ENCODE measurements around the gene LMCD1. TPM values are rescaled to one million over a fixed set of nuclear protein-coding genes. Genes with fewer than 3 reads are reported as not detected.

Gene LMCD1
- total RNA-seq, 1 experiment from 2014 or later: 46.0 TPM

DNA sequence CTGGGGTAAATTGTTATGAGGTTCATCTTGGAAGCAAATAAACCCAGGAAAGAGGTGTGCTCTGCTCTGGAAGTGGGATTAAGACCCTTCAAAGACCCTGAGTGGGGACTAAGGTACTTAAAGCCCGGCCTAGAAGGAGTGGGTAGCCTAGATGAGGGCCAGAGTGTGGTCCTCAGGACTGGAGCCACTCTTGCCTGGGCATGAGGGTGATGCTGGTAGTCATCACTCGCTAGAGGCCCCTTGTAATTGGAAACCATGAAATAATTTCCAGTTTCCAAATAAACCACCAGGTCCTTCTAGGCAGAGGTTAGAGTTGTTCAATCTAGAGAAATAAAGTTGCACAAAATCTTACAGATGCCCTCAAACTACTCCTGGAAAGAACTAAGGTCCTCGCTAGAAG is 15.2 kb upstream of the LMCD1 start:
- TF ChIP-seq, protein P1, sequence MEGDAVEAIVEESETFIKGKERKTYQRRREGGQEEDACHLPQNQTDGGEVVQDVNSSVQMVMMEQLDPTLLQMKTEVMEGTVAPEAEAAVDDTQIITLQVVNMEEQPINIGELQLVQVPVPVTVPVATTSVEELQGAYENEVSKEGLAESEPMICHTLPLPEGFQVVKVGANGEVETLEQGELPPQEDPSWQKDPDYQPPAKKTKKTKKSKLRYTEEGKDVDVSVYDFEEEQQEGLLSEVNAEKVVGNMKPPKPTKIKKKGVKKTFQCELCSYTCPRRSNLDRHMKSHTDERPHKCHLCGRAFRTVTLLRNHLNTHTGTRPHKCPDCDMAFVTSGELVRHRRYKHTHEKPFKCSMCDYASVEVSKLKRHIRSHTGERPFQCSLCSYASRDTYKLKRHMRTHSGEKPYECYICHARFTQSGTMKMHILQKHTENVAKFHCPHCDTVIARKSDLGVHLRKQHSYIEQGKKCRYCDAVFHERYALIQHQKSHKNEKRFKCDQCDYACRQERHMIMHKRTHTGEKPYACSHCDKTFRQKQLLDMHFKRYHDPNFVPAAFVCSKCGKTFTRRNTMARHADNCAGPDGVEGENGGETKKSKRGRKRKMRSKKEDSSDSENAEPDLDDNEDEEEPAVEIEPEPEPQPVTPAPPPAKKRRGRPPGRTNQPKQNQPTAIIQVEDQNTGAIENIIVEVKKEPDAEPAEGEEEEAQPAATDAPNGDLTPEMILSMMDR (IDR thresholded peaks at IDR 0.05; ENCODE audit: unreplicated experiment): no peak
- H3K4me1 Mint-ChIP-seq (ENCODE audit: low read depth, unreplicated experiment): peaks cover 16% of the 10 kb centered on the region
- no peak for DNase-seq
- CTCF ChIA-PET: no interaction called here
- intact Hi-C loops (cut with micrococcal nuclease; ENCODE audit: unreplicated experiment): no loop called here
- no peaks in the 10 kb centered on the region for H3K36me3 Mint-ChIP-seq (ENCODE audit: insufficient read depth, unreplicated experiment)
- no TSS peak for BruUV-seq (replicated peaks)
- H3K9me3 Mint-ChIP-seq (ENCODE audit: low read depth, unreplicated experiment): peaks cover 5% of the 10 kb centered on the region
- H3K4me3 Mint-ChIP-seq (ENCODE audit: low read depth, unreplicated experiment): no peak overlapping the region
- no peak overlapping the region for H3K27ac Mint-ChIP-seq (ENCODE audit: unreplicated experiment)
- H3K27me3 Mint-ChIP-seq (ENCODE audit: unreplicated experiment): no peaks in the 10 kb centered on the region

DNA sequence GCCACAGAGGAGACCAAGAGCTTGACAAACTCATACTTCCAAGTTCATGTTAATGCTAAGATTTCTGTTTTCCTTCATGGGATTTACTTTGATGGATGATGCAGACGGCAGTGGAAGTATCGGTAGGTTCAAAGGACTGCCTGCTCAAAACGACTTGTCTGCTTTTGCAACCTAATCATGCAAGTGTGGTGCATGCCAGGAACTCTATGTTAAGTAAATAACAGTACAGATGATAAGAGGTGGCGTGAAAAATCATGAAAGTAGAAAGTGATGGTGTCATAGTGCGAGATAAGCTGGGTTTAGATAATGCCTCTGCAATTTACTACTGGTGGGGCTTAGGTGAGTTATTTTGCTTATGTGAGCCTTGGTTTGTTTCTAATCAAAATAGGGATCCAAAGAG is 14.7 kb upstream of the LMCD1 start:
- CTCF ChIA-PET: no interaction called here
- no TSS peak for BruUV-seq (replicated peaks)
- peaks cover 16% of the 10 kb centered on the region for H3K4me1 Mint-ChIP-seq (ENCODE audit: low read depth, unreplicated experiment)
- no peak overlapping the region for H3K4me3 Mint-ChIP-seq (ENCODE audit: low read depth, unreplicated experiment)
- DNase-seq: no peak
- no peak overlapping the region for H3K27ac Mint-ChIP-seq (ENCODE audit: unreplicated experiment)
- H3K27me3 Mint-ChIP-seq (ENCODE audit: unreplicated experiment): no peaks in the 10 kb centered on the region
- H3K36me3 Mint-ChIP-seq (ENCODE audit: insufficient read depth, unreplicated experiment): no peaks in the 10 kb centered on the region
- peaks cover 5% of the 10 kb centered on the region for H3K9me3 Mint-ChIP-seq (ENCODE audit: low read depth, unreplicated experiment)
- TF ChIP-seq, protein P1 (IDR thresholded peaks at IDR 0.05; ENCODE audit: unreplicated experiment): no peak
- intact Hi-C loops (cut with micrococcal nuclease; ENCODE audit: unreplicated experiment): no loop called here

DNA sequence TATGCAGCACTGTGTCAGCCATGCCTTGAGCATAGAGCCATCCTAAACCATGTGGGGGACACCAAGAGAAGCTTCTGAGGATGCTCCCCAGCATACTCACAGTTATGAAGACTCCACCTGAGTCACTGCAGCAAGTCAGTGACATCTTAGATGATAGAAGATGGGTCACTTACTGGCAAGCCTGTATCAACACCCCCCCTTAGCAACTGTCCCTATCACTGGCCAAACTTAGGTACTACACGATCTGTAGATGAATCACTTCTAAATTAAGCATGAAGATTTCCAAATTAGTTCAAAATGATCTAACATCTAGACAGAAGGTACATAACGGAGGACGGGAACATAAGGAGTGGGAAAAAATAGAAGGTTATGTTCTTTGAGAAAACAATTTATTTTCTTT is 13.2 kb upstream of the LMCD1 start:
- no TSS peak for BruUV-seq (replicated peaks)
- Mint-ChIP-seq H3K9me3 (ENCODE audit: low read depth, unreplicated experiment) (peaks cover 5% of the 10 kb centered on the region), H3K4me3 (ENCODE audit: low read depth, unreplicated experiment) (no peak overlapping the region), H3K27ac (ENCODE audit: unreplicated experiment) (no peak overlapping the region), H3K36me3 (ENCODE audit: insufficient read depth, unreplicated experiment) (no peaks in the 10 kb centered on the region), H3K4me1 (ENCODE audit: low read depth, unreplicated experiment) (peaks cover 15% of the 10 kb centered on the region), H3K27me3 (ENCODE audit: unreplicated experiment) (no peaks in the 10 kb centered on the region)
- CTCF ChIA-PET: no interaction called here
- intact Hi-C loops (cut with micrococcal nuclease; ENCODE audit: unreplicated experiment): no loop called here
- TF ChIP-seq, protein P1 (IDR thresholded peaks at IDR 0.05; ENCODE audit: unreplicated experiment): no peak
- DNase-seq: no peak

DNA sequence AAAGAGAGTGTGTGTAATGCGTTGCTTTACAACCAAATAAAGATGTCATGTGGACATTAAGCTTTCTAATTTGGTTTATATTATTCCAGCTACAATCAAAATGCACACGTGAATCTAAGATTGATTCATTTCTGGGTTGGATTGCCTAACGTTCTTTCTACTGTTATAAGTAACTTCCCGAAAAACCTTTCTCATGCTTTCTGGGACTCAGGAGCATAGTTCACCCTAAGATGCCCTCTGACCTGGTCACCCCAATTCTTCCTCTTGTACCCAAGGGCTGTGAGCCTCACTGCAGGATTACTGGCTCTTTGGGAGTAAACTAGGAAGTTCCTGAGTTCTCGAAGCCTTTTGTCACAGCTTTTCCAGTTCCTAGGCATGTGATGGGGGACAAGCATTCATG is 12.7 kb upstream of the LMCD1 start:
- H3K36me3 Mint-ChIP-seq (ENCODE audit: insufficient read depth, unreplicated experiment): no peaks in the 10 kb centered on the region
- no TSS peak for BruUV-seq (replicated peaks)
- no peak overlapping the region for H3K27ac Mint-ChIP-seq (ENCODE audit: unreplicated experiment)
- peaks cover 5% of the 10 kb centered on the region for H3K9me3 Mint-ChIP-seq (ENCODE audit: low read depth, unreplicated experiment)
- no peak for DNase-seq
- CTCF ChIA-PET: no interaction called here
- TF ChIP-seq, protein P1 (IDR thresholded peaks at IDR 0.05; ENCODE audit: unreplicated experiment): no peak
- H3K4me3 Mint-ChIP-seq (ENCODE audit: low read depth, unreplicated experiment): no peak overlapping the region
- no peaks in the 10 kb centered on the region for H3K27me3 Mint-ChIP-seq (ENCODE audit: unreplicated experiment)
- H3K4me1 Mint-ChIP-seq (ENCODE audit: low read depth, unreplicated experiment): peaks cover 18% of the 10 kb centered on the region
- intact Hi-C loops (cut with micrococcal nuclease; ENCODE audit: unreplicated experiment): no loop called here
